Forelimb muscle (tissue), 1 donor: Measurements from ENCODE around the gene SLU7. TPM values are rescaled to one million over a fixed set of nuclear protein-coding genes. Genes with fewer than 3 reads are reported as not detected.

Experiments used
- DNase-seq: peaks from one replicate; pipeline ENCODE4 v3.0.0-alpha.2; 2013; ENCODE audit warnings: low read depth
- polyA plus RNA-seq: library from polyadenylated mRNA; unstranded; fragments of 120-200 nt; gene quantifications from one replicate; pipeline ENCODE4 v1.2.1, GENCODE V29; 2013; ENCODE audit not compliant: insufficient read length

The SLU7 gene
- 42.7 TPM for polyA plus RNA-seq

DNA sequence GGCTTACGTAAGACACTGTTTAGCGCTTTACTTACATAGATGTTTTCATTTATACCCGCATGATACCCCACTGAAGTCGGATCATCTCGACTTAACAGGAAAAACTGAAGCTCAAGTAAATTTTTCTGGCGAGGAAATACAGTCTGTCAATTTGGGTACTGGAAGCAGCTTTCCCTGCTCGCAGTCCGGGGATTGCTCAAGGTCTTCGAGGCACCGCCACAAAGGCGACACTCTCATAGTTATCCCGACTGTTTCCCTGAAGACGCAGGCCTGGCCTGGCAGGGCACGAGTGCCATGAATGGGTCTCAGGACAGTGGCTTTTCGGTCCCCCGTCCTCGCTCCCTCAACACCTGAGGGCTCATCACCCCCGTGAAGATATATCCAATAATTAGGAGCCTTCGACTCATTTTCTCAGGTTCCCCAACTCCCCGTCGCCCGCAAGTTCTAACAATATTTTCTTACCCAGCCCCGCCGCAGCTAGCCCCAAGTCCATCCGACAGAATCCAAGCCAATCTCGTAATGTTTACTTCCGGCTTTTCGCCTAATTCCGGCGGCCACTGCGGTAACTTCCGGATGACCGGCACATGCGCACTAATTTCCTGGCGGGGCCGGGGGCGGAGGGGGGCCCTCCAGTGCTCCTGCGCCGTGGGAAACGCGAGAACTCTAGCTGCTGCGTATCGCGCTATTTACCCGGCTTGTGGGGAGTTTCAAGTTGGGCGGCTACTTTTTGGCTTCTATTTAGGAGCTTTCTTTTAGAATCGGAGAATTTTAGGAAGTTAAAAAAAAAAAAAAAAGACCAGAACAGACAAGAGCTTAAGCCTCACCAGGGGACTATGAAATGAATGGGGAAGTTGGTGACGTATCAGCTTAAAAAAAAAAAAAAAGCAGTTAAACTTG, at the start of gene SLU7:
Gene SLU7, minus strand, starts transcription at position 521 of the 897 bp plus-strand sequence. CDS start 3,787 bp downstream, outside the sequence.
- peak; percentile 88 for DNase-seq

DNA sequence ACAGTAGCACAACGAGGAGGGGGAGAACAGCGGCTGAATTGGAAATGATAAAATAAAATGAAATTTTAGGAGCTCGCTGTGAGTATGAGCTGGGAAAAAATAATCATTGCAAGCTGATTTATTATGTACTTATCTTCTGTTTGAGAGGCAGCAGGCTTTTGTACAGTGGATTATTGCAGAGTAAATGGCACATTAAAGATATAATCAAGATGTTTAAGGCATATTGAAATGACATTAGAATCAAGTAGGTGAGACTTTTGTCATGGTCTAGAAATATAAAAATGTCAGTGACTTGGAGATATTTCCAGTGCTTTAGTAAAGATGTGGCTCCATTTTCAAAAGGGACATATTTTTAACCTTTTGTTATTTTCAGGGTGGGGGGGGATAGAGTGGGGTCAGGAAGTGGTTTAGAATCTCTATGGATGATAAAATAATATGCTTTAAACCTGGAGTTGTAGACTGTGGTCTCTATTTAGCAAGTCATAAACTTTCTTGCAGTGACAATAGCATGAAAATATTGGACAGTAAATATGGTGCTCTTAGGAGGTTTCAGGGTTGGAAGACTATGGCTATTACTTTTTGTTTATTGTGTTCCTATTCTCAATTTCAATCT, 49.6 kb upstream of the SLU7 start:
- DNase-seq: no peak

GRCh38 chr5:160467555-160468362, 48.9 kb upstream of the SLU7 start:
- DNase-seq: no peak

- no peak for DNase-seq
Measured at GRCh38 chr5:160466889-160467554, 48.1 kb upstream of the SLU7 start.

GRCh38 chr5:160466116-160466515, 47.2 kb upstream of the SLU7 start:
- no peak for DNase-seq

DNA sequence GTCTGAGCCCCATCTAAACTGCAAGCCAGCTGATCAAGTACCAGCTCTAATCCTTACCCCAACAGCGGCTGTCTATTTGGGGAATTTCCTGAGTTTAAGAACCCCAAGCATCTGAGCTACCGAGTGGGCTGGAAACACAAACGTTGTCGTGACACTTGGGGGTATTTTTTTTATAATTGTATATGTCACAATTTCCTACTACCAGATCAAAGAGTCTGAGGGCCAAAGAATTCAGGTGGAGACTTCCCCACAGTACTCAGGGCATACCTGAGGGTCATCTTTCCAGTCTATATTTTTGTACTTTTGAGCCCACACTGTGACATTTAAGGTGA, 45.6 kb upstream of the SLU7 start:
- no peak for DNase-seq

DNA sequence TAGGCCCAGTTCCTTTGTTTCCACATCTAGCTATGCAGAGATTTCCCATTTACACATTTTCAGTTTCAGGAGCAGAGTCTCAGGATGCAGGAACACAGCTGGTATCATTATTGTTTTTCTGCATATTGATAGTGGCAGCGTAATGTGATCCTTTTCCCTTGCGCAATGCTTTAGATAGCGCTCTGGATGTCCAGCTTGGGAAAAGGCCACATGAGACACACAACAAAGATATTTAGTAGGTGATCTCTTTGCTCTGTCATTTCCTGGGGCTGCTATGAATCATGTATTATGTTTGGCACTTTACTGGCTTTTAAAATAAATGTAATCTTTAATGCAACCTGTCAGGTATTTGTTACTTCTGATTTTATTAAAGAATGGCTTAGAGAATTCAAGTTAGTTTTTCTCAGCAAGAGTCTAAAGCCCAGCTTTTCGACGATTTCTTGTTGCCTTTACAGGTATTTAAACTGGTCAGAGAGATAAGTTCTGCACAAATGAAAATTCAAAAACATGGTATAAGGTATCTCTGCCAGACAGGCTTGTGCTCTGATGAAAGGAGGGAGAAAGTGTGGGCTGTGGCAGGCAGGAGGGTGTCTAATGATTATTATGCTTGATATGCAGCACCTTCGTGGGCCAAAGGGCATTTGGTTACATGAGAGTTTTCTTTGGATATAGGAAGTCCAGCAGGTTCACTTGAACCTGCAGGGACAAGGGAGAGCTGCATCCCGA, 45.0 kb upstream of the SLU7 start:
- no peak for DNase-seq

GRCh38 chr5:160463227-160463626, 44.3 kb upstream of the SLU7 start:
- no peak for DNase-seq

DNA sequence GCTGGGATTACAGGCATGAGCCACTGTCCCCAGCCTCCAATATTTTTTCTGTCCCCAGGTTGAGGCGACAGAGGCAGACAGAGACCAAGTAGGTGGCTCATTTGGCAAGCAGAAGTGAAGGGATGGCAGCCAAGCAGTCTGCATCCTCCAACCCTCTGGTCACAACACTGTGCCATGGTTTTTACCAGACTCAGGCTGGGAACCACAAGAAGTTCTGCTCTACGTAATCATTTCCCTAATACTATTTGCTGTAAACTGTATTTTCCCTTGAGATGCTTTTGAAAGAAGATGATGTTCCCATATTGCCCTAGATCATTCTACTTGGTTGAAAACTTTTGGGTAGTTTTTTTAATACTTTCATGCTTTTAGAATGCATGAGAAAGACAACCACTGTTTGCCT, 43.3 kb upstream of the SLU7 start:
- no peak for DNase-seq

- DNase-seq: no peak
Measured at GRCh38 chr5:160461378-160461777, 42.5 kb upstream of the SLU7 start.

DNA sequence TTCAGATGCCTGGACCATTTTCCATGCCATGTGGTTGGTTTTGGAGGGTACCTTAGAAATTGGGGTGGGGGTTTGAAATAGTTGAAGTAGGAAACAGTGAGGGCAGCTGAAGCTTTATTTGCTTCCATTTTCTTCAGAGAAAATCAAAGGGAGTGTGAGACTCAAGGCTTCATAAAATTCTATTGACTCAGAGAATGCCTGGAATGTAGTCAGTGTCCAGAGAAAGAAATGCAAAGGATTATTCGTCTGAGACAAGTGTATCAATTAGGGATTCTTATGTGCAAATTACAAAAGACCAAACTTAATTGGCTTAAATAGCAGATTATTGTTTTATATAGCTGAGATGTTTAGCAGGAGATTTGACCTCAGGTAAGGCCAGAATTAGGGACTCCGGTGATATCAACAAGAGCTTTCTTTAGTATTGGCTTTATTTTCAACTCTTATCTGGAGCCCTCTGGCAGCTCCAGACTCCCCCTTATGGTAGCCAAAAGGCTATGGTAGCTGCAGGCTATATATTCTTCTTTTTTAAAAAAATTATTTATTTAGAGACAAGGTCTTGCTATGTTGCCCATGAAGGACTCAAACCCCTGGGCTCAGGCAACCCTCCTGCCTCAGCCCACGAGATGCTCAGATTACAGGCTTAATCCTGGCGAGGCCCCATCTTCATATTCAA, 41.6 kb upstream of the SLU7 start:
- DNase-seq: no peak

DNA sequence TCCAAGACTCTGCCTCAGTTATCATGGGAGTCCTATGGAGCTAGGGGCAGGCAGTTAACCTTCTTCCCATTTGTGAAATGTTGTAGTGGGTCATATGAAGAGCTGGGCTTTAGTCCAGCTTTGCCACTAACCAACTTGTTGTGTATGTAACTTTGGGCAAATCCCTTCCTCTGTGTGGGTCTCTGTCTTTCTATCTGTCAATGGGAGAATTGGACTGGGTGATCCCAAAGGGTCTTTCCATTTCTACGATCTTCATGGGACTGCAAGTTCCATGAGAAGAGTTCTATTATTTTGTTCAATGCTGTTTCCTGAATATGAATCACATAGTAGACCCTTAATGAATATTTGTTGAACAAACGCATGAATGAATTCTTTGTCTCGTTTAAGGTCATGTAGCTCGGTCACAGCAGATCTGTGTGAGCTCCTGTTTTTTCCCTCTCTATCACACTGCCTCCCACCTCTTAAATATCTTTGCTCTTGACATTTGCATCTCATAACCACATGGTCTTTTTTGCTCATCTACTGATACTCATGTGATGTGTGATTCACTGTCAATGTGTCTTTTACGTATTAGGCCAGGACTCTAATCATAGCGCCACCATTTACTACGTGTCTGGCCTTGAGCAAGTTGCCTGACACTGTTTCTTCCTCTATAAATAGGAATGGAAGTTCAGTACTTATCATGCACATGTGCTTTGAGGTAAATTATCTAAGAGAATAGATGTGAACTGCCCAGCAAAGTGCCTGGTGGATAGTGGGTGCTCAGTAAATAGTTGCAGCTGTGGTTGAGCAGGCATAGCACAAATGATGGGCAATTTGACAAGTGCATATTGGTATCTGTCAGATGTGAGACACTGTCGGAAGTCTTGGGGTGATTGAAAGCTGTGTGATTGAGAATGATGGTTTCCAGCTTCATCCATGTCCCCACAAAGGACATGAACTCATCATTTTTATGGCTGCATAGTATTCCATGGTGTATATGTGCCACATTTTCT, 40.2 kb upstream of the SLU7 start:
- DNase-seq: no peak

GRCh38 chr5:160457252-160457651, 38.4 kb upstream of the SLU7 start:
- no peak for DNase-seq

DNA sequence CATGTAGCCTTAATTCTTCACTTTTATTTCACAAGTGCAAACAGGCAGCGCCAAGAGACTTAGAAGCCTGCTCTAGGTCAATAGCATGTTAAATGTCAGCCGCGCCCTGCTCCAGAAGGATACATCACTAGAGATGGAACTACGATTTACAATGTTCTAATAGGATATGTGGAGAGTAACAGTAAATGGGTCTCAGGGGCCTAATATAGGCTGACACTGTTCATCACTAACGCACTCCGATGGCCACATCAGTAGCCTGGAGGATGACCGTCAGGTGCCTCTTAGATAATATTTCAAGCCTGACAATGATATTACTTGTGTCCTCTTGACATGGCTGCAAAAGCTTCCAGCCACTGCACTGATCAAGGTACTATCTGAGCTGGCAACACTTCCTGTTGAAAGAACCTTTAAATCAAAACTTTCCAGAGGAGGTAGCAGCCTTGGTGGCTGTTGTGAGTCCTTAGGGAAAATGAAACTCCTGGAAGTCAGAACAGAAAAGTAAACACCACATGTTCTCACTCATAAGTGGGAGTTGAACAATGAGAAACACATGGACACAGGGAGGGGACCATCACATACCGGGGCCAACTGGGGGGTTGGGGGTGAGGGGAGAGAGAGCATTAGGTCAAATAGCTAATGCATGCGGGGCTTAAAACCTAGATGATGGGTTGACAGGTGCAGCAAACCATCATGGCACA, 37.7 kb upstream of the SLU7 start:
- no peak for DNase-seq

DNA sequence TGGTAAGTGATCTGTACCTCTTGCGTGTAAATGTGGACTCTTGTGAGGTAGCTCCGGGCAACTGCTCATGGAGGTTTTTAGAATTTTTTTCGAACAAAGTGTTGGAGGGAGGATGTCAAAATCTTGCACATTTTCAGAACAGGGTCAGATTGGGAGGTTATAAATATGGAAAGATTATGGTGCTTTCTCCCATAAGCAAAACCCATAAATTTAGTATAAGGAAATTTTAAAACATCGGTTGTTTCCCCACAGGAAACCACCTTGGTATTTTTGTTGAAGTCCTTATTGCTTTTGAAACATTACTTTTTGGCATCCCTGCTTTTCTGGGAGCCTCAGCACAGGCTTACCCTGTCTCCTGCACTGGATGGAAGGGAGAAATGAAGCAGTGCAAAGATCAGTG, 36.7 kb upstream of the SLU7 start:
- no peak for DNase-seq

DNA sequence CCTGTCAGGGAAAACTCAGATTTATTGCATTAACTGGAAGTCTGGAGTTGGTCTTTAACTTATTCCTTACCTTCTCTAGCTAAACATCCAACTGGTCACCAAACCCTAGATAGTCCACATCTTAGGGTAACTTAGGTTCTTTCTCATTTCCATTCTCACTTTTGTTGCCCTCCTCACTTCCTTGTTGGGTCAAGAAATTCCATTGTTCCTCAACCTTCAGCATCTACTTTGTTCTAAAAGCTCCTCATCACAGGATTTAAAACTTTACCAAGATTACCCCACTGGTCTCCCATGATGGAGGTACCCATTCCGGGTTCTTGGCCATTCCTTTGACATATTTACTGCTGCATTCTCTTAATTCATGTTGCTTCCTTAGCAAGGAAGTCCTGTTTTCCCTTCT, 34.9 kb upstream of the SLU7 start:
- DNase-seq: no peak

DNA sequence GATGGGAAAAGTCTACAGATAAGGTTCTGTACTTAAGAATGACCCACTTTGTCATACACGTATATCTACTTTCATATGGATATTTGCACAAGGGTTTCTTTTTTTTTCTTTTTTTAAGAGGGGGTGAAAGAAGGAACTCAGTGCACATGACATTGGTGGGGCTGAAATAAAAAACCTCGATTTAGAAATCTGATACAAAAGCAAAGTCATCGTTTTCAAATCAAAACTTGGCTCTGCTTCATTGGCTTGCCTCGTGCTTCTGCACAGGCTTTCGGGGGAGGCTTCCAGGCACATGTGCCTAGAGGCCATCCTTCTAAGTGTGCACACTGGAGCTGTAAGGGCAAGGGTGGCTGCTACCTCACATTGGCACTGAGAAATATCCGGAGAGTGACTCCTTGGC, 33.9 kb upstream of the SLU7 start:
- no peak for DNase-seq

GRCh38 chr5:160452036-160452435, 33.2 kb upstream of the SLU7 start:
- no peak for DNase-seq

- DNase-seq: no peak
Measured at GRCh38 chr5:160451281-160451680, 32.4 kb upstream of the SLU7 start.
